Neuron (in vitro differentiated cells): Measurements from ENCODE around the gene KDM3A.

Experiments
- H2AFZ ChIP-seq: one replicate; pipeline ENCODE4 v1.6.1; 2013; ENCODE audit warnings: low read depth, mild to moderate bottlenecking, inconsistent platforms, low read length, moderate library complexity
- H3K27me3 ChIP-seq: one replicate; pipeline ENCODE4 v1.6.1; 2013; ENCODE audit warnings: low read length; ENCODE audit not compliant: insufficient read depth
- H3K36me3 ChIP-seq: one replicate; pipeline ENCODE4 v1.6.1; 2013; ENCODE audit warnings: low read length; ENCODE audit not compliant: insufficient read depth
- H3K4me1 ChIP-seq: one replicate; pipeline ENCODE4 v1.6.1; 2013; ENCODE audit warnings: low read length; ENCODE audit not compliant: insufficient read depth
- H3K4me3 ChIP-seq: 2 replicates; pipeline ENCODE4 v1.5.1; 2013; ENCODE audit warnings: mild to moderate bottlenecking, low read length, moderate library complexity
- H3K9me3 ChIP-seq: one replicate; pipeline ENCODE4 v1.6.1; 2013; ENCODE audit warnings: low read length

KDM3A gene

GRCh38 chr2:86518481-86518880, 77.3 kb downstream of the KDM3A start:
- no peak overlapping the region for H2AFZ ChIP-seq
- no peaks in the 10 kb centered on the region for H3K9me3 ChIP-seq
- H3K4me3 ChIP-seq: no peak overlapping the region
- no peaks in the 10 kb centered on the region for H3K36me3 ChIP-seq
- H3K27me3 ChIP-seq: no peaks in the 10 kb centered on the region
- no peaks in the 10 kb centered on the region for H3K4me1 ChIP-seq

DNA sequence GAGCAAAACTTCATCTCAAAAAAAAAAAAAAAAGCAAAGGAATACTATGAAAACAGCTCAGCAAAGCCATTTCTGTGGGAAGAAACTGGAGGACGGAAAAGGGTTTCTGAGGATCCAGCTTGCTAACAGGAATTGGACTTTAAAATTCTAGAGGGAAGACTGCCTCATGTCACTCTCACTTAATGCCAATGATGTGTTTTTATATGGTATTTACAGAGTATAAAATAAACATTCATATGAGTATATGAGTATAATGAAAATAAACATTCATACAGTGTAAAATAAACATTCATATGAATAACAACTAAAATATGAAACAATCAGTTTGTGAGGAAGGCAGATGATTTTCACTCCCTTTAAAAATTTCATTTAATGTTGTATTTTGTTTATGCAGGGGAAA, 78.2 kb downstream of the KDM3A start:
- no peak overlapping the region for H3K4me3 ChIP-seq
- no peaks in the 10 kb centered on the region for H3K4me1 ChIP-seq
- H3K9me3 ChIP-seq: no peaks in the 10 kb centered on the region
- no peaks in the 10 kb centered on the region for H3K27me3 ChIP-seq
- H3K36me3 ChIP-seq: no peaks in the 10 kb centered on the region
- no peak overlapping the region for H2AFZ ChIP-seq

GRCh38 chr2:86520153-86520552, 79.0 kb downstream of the KDM3A start:
- Histone ChIP-seq H3K4me1 (no peaks in the 10 kb centered on the region), H3K9me3 (no peaks in the 10 kb centered on the region), H3K4me3 (no peak overlapping the region), H3K27me3 (no peaks in the 10 kb centered on the region), H2AFZ (no peak overlapping the region), H3K36me3 (no peaks in the 10 kb centered on the region)

DNA sequence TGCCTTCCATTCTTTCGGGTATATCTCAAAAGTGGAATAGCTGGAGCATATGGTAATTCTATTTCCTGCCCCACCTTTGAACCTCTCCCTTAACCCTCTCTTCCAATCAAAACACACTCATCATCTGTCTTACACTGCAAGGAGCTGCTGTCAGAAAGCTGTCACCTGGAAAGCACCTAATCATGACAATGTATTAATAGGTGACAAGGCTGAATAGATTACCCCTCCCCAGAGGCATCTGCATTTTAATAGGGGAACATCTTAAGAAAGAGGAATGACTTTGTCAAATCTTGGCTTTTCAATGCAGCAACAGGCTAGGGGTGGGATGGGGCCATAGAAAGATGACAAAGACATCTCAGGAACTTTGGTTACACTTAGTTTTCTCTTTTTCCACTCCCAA, 80.8 kb downstream of the KDM3A start:
- Histone ChIP-seq H3K4me1 (no peaks in the 10 kb centered on the region), H3K4me3 (no peak overlapping the region), H3K36me3 (peaks cover 6% of the 10 kb centered on the region), H2AFZ (no peak overlapping the region), H3K27me3 (no peaks in the 10 kb centered on the region), H3K9me3 (no peaks in the 10 kb centered on the region)

- no peaks in the 10 kb centered on the region for H3K9me3 ChIP-seq
- no peaks in the 10 kb centered on the region for H3K4me1 ChIP-seq
- no peak overlapping the region for H2AFZ ChIP-seq
- peaks cover 11% of the 10 kb centered on the region for H3K36me3 ChIP-seq
- H3K27me3 ChIP-seq: no peaks in the 10 kb centered on the region
- no peak overlapping the region for H3K4me3 ChIP-seq
Measured at GRCh38 chr2:86522711-86523110, 81.5 kb downstream of the KDM3A start.

DNA sequence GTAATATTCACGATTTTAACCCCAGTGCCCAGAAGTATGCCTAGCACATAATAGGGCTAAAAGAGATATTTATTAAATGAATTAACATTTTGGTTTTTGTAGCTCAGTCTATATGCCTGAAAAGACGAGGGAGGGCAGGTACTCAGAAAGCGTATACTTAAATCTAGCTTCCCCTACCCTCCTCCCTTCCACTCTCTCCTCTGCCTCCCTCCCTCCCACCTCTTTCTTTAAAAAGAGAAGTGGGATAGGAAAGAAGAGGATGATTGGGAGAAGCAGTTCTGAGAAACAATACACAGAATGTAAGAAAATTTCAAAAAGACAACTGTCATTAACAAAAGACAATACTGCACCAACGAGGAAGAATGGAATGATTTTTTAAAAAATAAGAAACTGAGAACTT, 82.3 kb downstream of the KDM3A start:
- Histone ChIP-seq H3K27me3 (no peaks in the 10 kb centered on the region), H3K4me1 (no peaks in the 10 kb centered on the region), H2AFZ (no peak overlapping the region), H3K36me3 (peaks cover 15% of the 10 kb centered on the region), H3K4me3 (no peak overlapping the region), H3K9me3 (no peaks in the 10 kb centered on the region)

DNA sequence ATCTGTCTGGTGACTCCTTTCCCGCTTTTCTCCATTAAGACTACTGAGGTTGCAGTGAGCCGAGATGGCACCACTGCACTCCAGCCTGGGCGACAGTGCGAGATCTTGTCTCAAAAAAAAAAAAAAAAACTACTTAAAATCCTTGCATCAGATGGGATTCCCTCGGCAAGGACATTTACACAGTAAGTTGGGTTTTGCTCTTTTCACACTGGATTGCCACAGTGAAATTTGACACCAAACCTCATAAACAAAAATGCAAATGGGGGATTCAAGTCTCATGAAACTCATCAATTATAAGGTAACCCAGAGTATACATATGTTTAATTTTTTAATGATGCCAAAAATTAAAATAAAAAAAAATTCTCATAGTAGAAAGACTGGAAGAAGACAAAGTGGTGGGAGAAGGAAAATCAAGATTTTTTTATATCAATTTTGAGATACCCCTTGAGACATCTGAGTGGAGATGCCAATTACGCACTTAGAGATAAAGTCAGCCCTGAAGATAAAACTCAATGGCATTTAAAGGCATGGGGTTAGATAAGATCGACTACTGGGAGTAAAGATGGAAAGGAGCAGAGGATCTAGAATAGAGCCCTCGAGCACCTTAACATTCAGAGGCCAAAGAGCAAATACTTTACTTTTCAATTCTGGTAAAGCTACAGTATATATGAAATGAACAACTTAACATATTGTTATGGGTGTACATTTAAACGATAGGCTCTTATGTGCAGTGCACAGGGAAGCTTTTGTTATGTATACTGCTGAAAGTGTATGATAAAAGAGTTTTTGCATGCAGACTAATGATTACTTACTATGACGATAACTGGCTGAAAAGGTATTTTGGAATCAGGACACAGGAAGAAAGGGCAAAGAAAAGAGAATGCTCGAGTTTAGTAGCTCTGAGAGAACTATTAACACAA, 84.5 kb downstream of the KDM3A start:
- Histone ChIP-seq H3K4me3 (no peak overlapping the region), H3K9me3 (no peaks in the 10 kb centered on the region), H3K36me3 (peaks cover 23% of the 10 kb centered on the region), H3K4me1 (no peaks in the 10 kb centered on the region), H3K27me3 (no peaks in the 10 kb centered on the region), H2AFZ (no peak overlapping the region)

- H3K36me3 ChIP-seq: peaks cover 7% of the 10 kb centered on the region
- H3K4me1 ChIP-seq: no peaks in the 10 kb centered on the region
- no peak overlapping the region for H2AFZ ChIP-seq
- H3K27me3 ChIP-seq: no peaks in the 10 kb centered on the region
- H3K4me3 ChIP-seq: no peak overlapping the region
- H3K9me3 ChIP-seq: peaks cover 9% of the 10 kb centered on the region
Measured at GRCh38 chr2:86533589-86533988, 92.4 kb downstream of the KDM3A start.

DNA sequence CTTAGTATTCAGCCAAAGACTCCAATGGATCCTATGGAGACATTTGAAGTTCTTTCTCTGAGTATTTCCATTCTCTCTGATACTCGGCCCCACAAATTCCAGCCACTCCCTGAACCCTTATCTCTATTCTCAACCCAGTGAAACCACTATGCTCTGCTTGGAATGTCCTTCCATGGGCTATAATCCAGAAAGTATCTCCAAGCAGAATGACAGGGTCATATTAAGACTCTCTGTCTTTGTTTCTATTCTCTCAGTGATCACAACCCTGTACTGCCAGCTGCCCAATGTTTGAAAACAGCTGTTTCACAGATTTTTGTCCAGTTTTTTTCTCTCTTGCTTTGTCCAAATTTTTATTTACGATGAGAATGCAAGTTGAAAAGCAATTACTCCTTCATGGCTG, 100.2 kb downstream of the KDM3A start:
- H3K9me3 ChIP-seq: peaks cover 8% of the 10 kb centered on the region
- no peak overlapping the region for H3K4me3 ChIP-seq

More for the DNA sequence above, 100.2 kb downstream of the KDM3A start:
- Histone ChIP-seq H3K36me3 (peaks cover 3% of the 10 kb centered on the region), H3K4me1 (no peaks in the 10 kb centered on the region), H2AFZ (no peak overlapping the region), H3K27me3 (no peaks in the 10 kb centered on the region)
